H1 (cell line): Measurements from ENCODE around the gene ASB14.

Source experiments
- CHD2 ChIP-seq: IDR thresholded peaks from 2 replicates; pipeline ENCODE4 v1.6.1; 2012; ENCODE audit warnings: low read length, improper control_type of control experiment
- CTCF ChIP-seq, 3 experiments: IDR thresholded peaks; 1 replicate in 2 of 3; 2 replicates in 1 of 3; pipeline versions ENCODE4 v1.5.1 to v1.6.1; 2011; ENCODE audit warnings: low read length in 3 of 3, mild to moderate bottlenecking in 3 of 3, inconsistent platforms in 2 of 3, low read depth in 1 of 3, moderate library complexity in 1 of 3; ENCODE audit not compliant: insufficient read depth in 1 of 3; ENCODE audit errors: control extremely low read depth in 1 of 3
- NRF1 ChIP-seq: IDR thresholded peaks from 2 replicates; pipeline ENCODE4 v1.6.1; 2011; ENCODE audit warnings: mild to moderate bottlenecking, low read depth, low read length, improper control_type of control experiment
- SP4 ChIP-seq: IDR thresholded peaks from 2 replicates; pipeline ENCODE4 v1.6.1; 2012; ENCODE audit warnings: low read length, inconsistent platforms

- no peak for TF ChIP-seq CTCF (IDR thresholded peaks at IDR 0.05; ENCODE audit: control extremely low read depth in 1 of 3, insufficient read depth in 1 of 3, low read depth in 1 of 3, low read length in 3 of 3)
- TF ChIP-seq CHD2: no peak
- TF ChIP-seq NRF1: no peak
- no peak for TF ChIP-seq SP4
Observed at GRCh38 chr3:57227930-57228751, 64.3 kb downstream of the ASB14 start.
